ENCODE data around the gene KCNT1.

Gene KCNT1

GRCh38 chr9:135701959-135702721, at the start of gene KCNT1:
KCNT1 (plus strand) TSS chr9:135702185; CDS start chr9:135702259, 74 bp downstream.
- TF ChIP-seq CTCF (IDR thresholded peaks at IDR 0.05; ENCODE audit: low read depth, low read length): peak; percentile 89
- no peak within 1 kb of the TSS for H3K4me3 ChIP-seq (ENCODE audit: low read depth, low read length)

- H3K4me3 ChIP-seq (ENCODE audit: low read depth, low read length): no peak overlapping the region
- TF ChIP-seq CTCF (IDR thresholded peaks at IDR 0.05; ENCODE audit: low read depth, low read length): no peak
Measured at GRCh38 chr9:135655317-135655716, 46.7 kb upstream of the KCNT1 start.

GRCh38 chr9:135657416-135657815, 44.6 kb upstream of the KCNT1 start:
- no peak for TF ChIP-seq CTCF (IDR thresholded peaks at IDR 0.05; ENCODE audit: low read depth, low read length)
- no peak overlapping the region for H3K4me3 ChIP-seq (ENCODE audit: low read depth, low read length)

- TF ChIP-seq CTCF (IDR thresholded peaks at IDR 0.05; ENCODE audit: low read depth, low read length): no peak
- H3K4me3 ChIP-seq (ENCODE audit: low read depth, low read length): no peak overlapping the region
Measured at GRCh38 chr9:135659252-135659651, 42.7 kb upstream of the KCNT1 start.

- no peak for TF ChIP-seq CTCF (IDR thresholded peaks at IDR 0.05; ENCODE audit: low read depth, low read length)
- no peak overlapping the region for H3K4me3 ChIP-seq (ENCODE audit: low read depth, low read length)
Measured at GRCh38 chr9:135660407-135660806, 41.6 kb upstream of the KCNT1 start.

GRCh38 chr9:135661816-135662560, 40.0 kb upstream of the KCNT1 start:
- no peak overlapping the region for H3K4me3 ChIP-seq (ENCODE audit: low read depth, low read length)

More at GRCh38 chr9:135661816-135662560, 40.0 kb upstream of the KCNT1 start:
- no peak for TF ChIP-seq CTCF (IDR thresholded peaks at IDR 0.05; ENCODE audit: low read depth, low read length)

Data from WI38 (cell line).